Lower leg skin (tissue), 4 donors: Measurements from ENCODE around the gene DHX40. TPM values are rescaled to one million over a fixed set of nuclear protein-coding genes. Genes with fewer than 3 reads are reported as not detected.

Experiments
- DNase-seq, 2 donors: peaks; one replicate each; pipeline ENCODE4 v3.0.0-alpha.2; 2019; ENCODE audit warnings: low spot score in 2 of 2
- H3K4me3 ChIP-seq: fragments of 200-600 bp; sonication (generic); 2 replicates; pipeline ENCODE4 v1.5.1; 2017; ENCODE audit warnings: mild to moderate bottlenecking, low read depth; ENCODE audit not compliant: poor library complexity, severe bottlenecking
- CTCF ChIP-seq, 3 donors: fragments of 450-650 bp; IDR thresholded peaks; one replicate each; pipeline ENCODE4 v1.5.1; 2016; ENCODE audit warnings: antibody characterized with exemption in 3 of 3, mild to moderate bottlenecking in 3 of 3, moderate library complexity in 2 of 3
- POLR2A ChIP-seq, 2 donors: fragments of 450-650 bp; IDR thresholded peaks; one replicate each; pipeline ENCODE4 v1.6.1; 2016 to 2017; ENCODE audit warnings: antibody characterized with exemption in 2 of 2, mild to moderate bottlenecking in 1 of 2, moderate library complexity in 1 of 2
- WGBS, 2 donors: methylation state at CpG; one replicate each; pipeline ENCODE4 v1.1.5; 2018; 5-methylcytosine and 5-hydroxymethylcytosine counted together
- intact Hi-C: fragments of 100-400 bp; cut with DNase I; formaldehyde crosslinking; loops from one replicate; pipeline ENCODE4 v1.15.0; 2023; ENCODE audit warnings: low total_unique reads
- total RNA-seq, 4 donors: library from RNA; depleted of rRNA; stranded (reverse); fragments of >200 nt; gene quantifications; one replicate each; pipeline ENCODE4 v1.1.0, GENCODE V29; 2016

The DHX40 gene
- total RNA-seq, 4 donors from 2014 or later, result 35.1 to 57.3 (median 49.9) TPM

GRCh38 chr17:59627770-59628171 lies 62.4 kb downstream of the DHX40 start:
- H3K4me3 ChIP-seq, result no peak overlapping the region
- WGBS, 2 donors, result 36 to 37% methylated on average over 2 of the region's 2 CpGs
- intact Hi-C loops, result no loop called here
- no peak for DNase-seq
- no peak for TF ChIP-seq POLR2A (IDR thresholded peaks at IDR 0.05)
- no peak for TF ChIP-seq CTCF (IDR thresholded peaks at IDR 0.05)

GRCh38 chr17:59629174-59629573 lies 63.8 kb downstream of the DHX40 start:
- DNase-seq, result no peak
- H3K4me3 ChIP-seq, result no peak overlapping the region
- intact Hi-C loops, result no loop called here
- no peak for TF ChIP-seq CTCF (IDR thresholded peaks at IDR 0.05)
- no peak for TF ChIP-seq POLR2A (IDR thresholded peaks at IDR 0.05)
- WGBS, 2 donors, result 78 to 80% methylated on average over 3 of the region's 3 CpGs

- intact Hi-C loops, result no loop called here
- 92 to 94% methylated on average over 1 of the region's 1 CpG for WGBS, 2 donors
- no peak for DNase-seq
- TF ChIP-seq POLR2A (IDR thresholded peaks at IDR 0.05) (no peak), CTCF (IDR thresholded peaks at IDR 0.05) (no peak)
- no peak overlapping the region for H3K4me3 ChIP-seq
Observed at GRCh38 chr17:59631276-59631675, 65.9 kb downstream of the DHX40 start.

GRCh38 chr17:59632398-59632797 lies 67.0 kb downstream of the DHX40 start:
- WGBS, 2 donors, result 83 to 94% methylated on average over 6 of the region's 6 CpGs
- intact Hi-C loops, result no loop called here
- no peak for DNase-seq
- TF ChIP-seq CTCF (IDR thresholded peaks at IDR 0.05) (no peak), POLR2A (IDR thresholded peaks at IDR 0.05) (no peak)
- no peak overlapping the region for H3K4me3 ChIP-seq

GRCh38 chr17:59633658-59634359 lies 68.4 kb downstream of the DHX40 start:
- 90 to 96% methylated on average over 5 of the region's 5 CpGs for WGBS, 2 donors
- intact Hi-C loops, result no loop called here
- H3K4me3 ChIP-seq, result no peak overlapping the region

More at GRCh38 chr17:59633658-59634359, 68.4 kb downstream of the DHX40 start:
- TF ChIP-seq POLR2A (IDR thresholded peaks at IDR 0.05) (no peak), CTCF (IDR thresholded peaks at IDR 0.05) (no peak)
- no peak for DNase-seq
